ENCODE results near the gene TSPAN4. TPM values are rescaled to one million over a fixed set of nuclear protein-coding genes. Genes with fewer than 3 reads are reported as not detected.

TSPAN4 gene
- total and polyA plus RNA-seq, 9 of the 15 experiments (the other 6 are each of a cell fraction or from before 2014, with no cell fraction given), result 0.07 to 31.0 (median 15.7) TPM

GRCh38 chr11:794766-795633, 47.7 kb upstream of the TSPAN4 start:
- Histone ChIP-seq H3K4me3 (peak overlapping the region; percentile 50; the same call in 1 of the 2 replicates), H3K9ac (ENCODE audit: insufficient read depth in 1 of 2, low read depth in 2 of 2, low read length in 2 of 2) (peak overlapping the region in 1 of 2 experiments; percentile 95; a peak in 3 of 4 replicates), H3K79me2 (ENCODE audit: control insufficient read depth, insufficient read depth, low read length) (peaks cover 26% of the 10 kb centered on the region), H3K9me3 (replicated peaks; ENCODE audit: control insufficient read depth, insufficient read depth, low read depth, low read length) (no peaks in the 10 kb centered on the region), H3K4me2 (ENCODE audit: insufficient read depth, low read length) (peak overlapping the region; percentile 24; the same call in 1 of the 2 replicates), H3K36me3 (ENCODE audit: control insufficient read depth, insufficient read depth, low read length) (peaks cover 38% of the 10 kb centered on the region; the same call in 1 of the 3 replicates), H3K9me1 (ENCODE audit: control insufficient read depth, insufficient read depth, low read length) (no peaks in the 10 kb centered on the region), H3K4me1 (replicated peaks in 1 of 2; ENCODE audit: control insufficient read depth in 2 of 2, insufficient read depth in 2 of 2, low read length in 2 of 2) (peaks cover 7 to 91% of the 10 kb centered on the region in 2 experiments), H3K27ac (ENCODE audit: extremely low read depth, low read depth, low read length) (no peak overlapping the region), H2AFZ (ENCODE audit: low read depth, low read length) (no peak overlapping the region), H3K27me3 (ENCODE audit: control insufficient read depth in 2 of 2, insufficient read depth in 2 of 2, low read length in 2 of 2) (no peaks in the 10 kb centered on the region), H4K20me1 (replicated peaks; ENCODE audit: control insufficient read depth, insufficient read depth, low read length) (no peaks in the 10 kb centered on the region)
- no peak for FAIRE-seq
- in situ Hi-C loops (cut with MboI), result no loop called here
- no peak for ATAC-seq
- TF ChIP-seq ZNF740 (CRISPR knock-in tag; IDR thresholded peaks at IDR 0.05) (peak; percentile 55; the same call in 1 of the 2 replicates), ZNF740 (tag; IDR thresholded peaks at IDR 0.05) (no peak), RBFOX2 (IDR thresholded peaks at IDR 0.05; ENCODE audit: low read depth, low read length) (peak; percentile 29; the same call in 1 of the 2 replicates), THAP7 (CRISPR knock-in tag; IDR thresholded peaks at IDR 0.05) (no peak), ZNF316 (IDR thresholded peaks at IDR 0.05) (no peak), TAL1 (IDR thresholded peaks at IDR 0.05) (no peak), BHLHE40 (IDR thresholded peaks at IDR 0.05; ENCODE audit: low read length) (peak; percentile 89), TSC22D4 (tag; IDR thresholded peaks at IDR 0.05) (no peak)
- intact Hi-C loops (cut with micrococcal nuclease), result loop anchor here (5.0 to 10.0 kb wide), 2 partner anchors 68 to 230 kb away; partner anchors contain the start of genes LMNTD2 and RASSF7
- WGBS (ENCODE audit: insufficient coverage, low coverage, missing lambda C conversion rate), result 67% methylated on average over 22 of the region's 38 CpGs
- DNase-seq (ENCODE audit: extremely low read depth in 1 of 4, low spot score in 3 of 4), result no peak
- CTCF ChIA-PET (ENCODE audit: low intra/inter-chr PET ratio), result no interaction called here
- no TSS peak for BruUV-seq (replicated peaks)
- POLR2A ChIA-PET, result interaction anchor here (0.5 to 0.6 kb wide), 2 partner anchors 9 to 21 kb away, joined by 3 read pairs; no protein-coding TSS in a partner anchor

Data from K562 (cell line).